SW 1271 (cell line): ENCODE data around the gene TCF12.

ENCODE experiments used
- DNase-seq, 2 experiments: peaks; one replicate each; lab custom pipeline; 2025; lab: John Stamatoyannopoulos, UW

The TCF12 gene

GRCh38 chr15:57297630-57298029, 379.2 kb downstream of the TCF12 start:
- no peak for DNase-seq

- no peak for DNase-seq
These were observed 379.8 kb downstream of the TCF12 start for GRCh38 chr15:57298204-57298603.

GRCh38 chr15:57298843-57299550, 380.6 kb downstream of the TCF12 start:
- DNase-seq: no peak

- no peak for DNase-seq
These were observed 382.9 kb downstream of the TCF12 start for GRCh38 chr15:57301307-57301706.

GRCh38 chr15:57302640-57303257, 384.3 kb downstream of the TCF12 start:
- DNase-seq: no peak

- no peak for DNase-seq
These were observed 386.6 kb downstream of the TCF12 start for GRCh38 chr15:57305009-57305408.

- DNase-seq: peak in 1 of 2 experiments; percentile 55
These were observed 387.9 kb downstream of the TCF12 start for GRCh38 chr15:57306161-57306943.

GRCh38 chr15:57306944-57307411, 388.5 kb downstream of the TCF12 start:
- no peak for DNase-seq

- no peak for DNase-seq
These were observed 389.2 kb downstream of the TCF12 start for GRCh38 chr15:57307527-57308169.

- DNase-seq: no peak
These were observed 389.7 kb downstream of the TCF12 start for GRCh38 chr15:57308170-57308545.

- no peak for DNase-seq
These were observed 391.7 kb downstream of the TCF12 start for GRCh38 chr15:57309856-57310760.

GRCh38 chr15:57310876-57311275, 392.4 kb downstream of the TCF12 start:
- no peak for DNase-seq

- no peak for DNase-seq
These were observed 393.5 kb downstream of the TCF12 start for GRCh38 chr15:57312006-57312317.

- no peak for DNase-seq
These were observed 394.1 kb downstream of the TCF12 start for GRCh38 chr15:57312318-57313133.

- DNase-seq: no peak
These were observed 394.7 kb downstream of the TCF12 start for GRCh38 chr15:57313134-57313483.

- DNase-seq: no peak
These were observed 395.8 kb downstream of the TCF12 start for GRCh38 chr15:57314221-57314620.

GRCh38 chr15:57316451-57316850, 398.0 kb downstream of the TCF12 start:
- no peak for DNase-seq

GRCh38 chr15:57319226-57319918, 400.9 kb downstream of the TCF12 start:
- no peak for DNase-seq

- no peak for DNase-seq
These were observed 401.6 kb downstream of the TCF12 start for GRCh38 chr15:57319919-57320560.
